22Rv1 (cell line): ENCODE measurements around the gene POU4F3.

Source experiments
- CTCF ChIP-seq: fragments of 450-650 bp; IDR thresholded peaks from 2 replicates; pipeline ENCODE4 v1.5.1; 2017; ENCODE audit warnings: mild to moderate bottlenecking
- ZFX ChIP-seq: fragments of 450-650 bp; IDR thresholded peaks from 2 replicates; pipeline ENCODE4 v1.6.1; 2017; ENCODE audit warnings: antibody characterized with exemption, borderline replicate concordance

- TF ChIP-seq CTCF (no peak), ZFX (no peak)
These were observed 31.1 kb downstream of the POU4F3 start for GRCh38 chr5:146369691-146370090.
